CD4-positive, alpha-beta T cell (primary cell): ENCODE results near the gene ENAH. TPM values are rescaled to one million over a fixed set of nuclear protein-coding genes. Genes with fewer than 3 reads are reported as not detected.

Experiments
- ATAC-seq: fragments of 200-7000 bp; cut with Tn5 transposase; one replicate; pipeline ENCODE4 v1.10.0; 2022; ENCODE audit warnings: mild to moderate bottlenecking; ENCODE audit not compliant: poor library complexity
- CTCF ChIA-PET: fragments of 350-600 bp; sonication (Branson Sonifier 250); formaldehyde crosslinking; loops from one replicate; lab custom pipeline; 2021; ENCODE audit warnings: antibody characterized with exemption, inconsistent platforms; lab: Charles Lee
- POLR2A ChIA-PET: fragments of 350-600 bp; sonication (Branson Sonifier 250); formaldehyde crosslinking; loops from one replicate; lab custom pipeline; 2021; ENCODE audit warnings: antibody characterized with exemption, inconsistent platforms; lab: Charles Lee
- DNase-seq, 14 experiments: peaks; one replicate each; pipeline ENCODE4 v3.0.0-alpha.2; 2013 to 2020; ENCODE audit warnings: mixed read lengths in 2 of 14
- H3K27ac ChIP-seq, 2 donors: one replicate each; pipeline versions ENCODE4 v1.5.1 to v1.7.0; 2013; ENCODE audit warnings: low read length in 2 of 2, low read depth in 1 of 2, mild to moderate bottlenecking in 1 of 2
- H3K27me3 ChIP-seq, 2 experiments: 1 replicate in 1 of 2; 2 replicates in 1 of 2; pipeline versions ENCODE4 v1.6.1 to v1.7.0; 2013; ENCODE audit warnings: low read length in 2 of 2, control low read depth in 1 of 2, mild to moderate bottlenecking in 1 of 2, moderate library complexity in 1 of 2; ENCODE audit not compliant: insufficient read depth in 2 of 2, control insufficient read depth in 1 of 2
- H3K36me3 ChIP-seq: one replicate; pipeline ENCODE4 v1.6.1; 2013; ENCODE audit warnings: low read length, control low read depth; ENCODE audit not compliant: insufficient read depth
- H3K4me1 ChIP-seq: one replicate; pipeline ENCODE4 v1.6.1; 2013; ENCODE audit warnings: low read length, control low read depth; ENCODE audit not compliant: insufficient read depth
- H3K4me3 ChIP-seq: one replicate; pipeline ENCODE4 v1.5.1; 2013; ENCODE audit warnings: mild to moderate bottlenecking, low read length, moderate library complexity
- H3K9me3 ChIP-seq, 2 experiments: 1 replicate in 1 of 2; 2 replicates in 1 of 2; pipeline versions ENCODE4 v1.6.1 to v1.7.0; 2013; ENCODE audit warnings: low read length in 2 of 2, mild to moderate bottlenecking in 2 of 2, control low read depth in 1 of 2, moderate library complexity in 1 of 2; ENCODE audit not compliant: control insufficient read depth in 1 of 2, insufficient read depth in 1 of 2
- H3K27ac Mint-ChIP-seq: one replicate; pipeline ENCODE4 v1.8.0; 2020; ENCODE audit warnings: mixed read lengths
- H3K27me3 Mint-ChIP-seq: one replicate; pipeline ENCODE4 v1.8.0; 2021; ENCODE audit warnings: mixed read lengths
- H3K36me3 Mint-ChIP-seq: one replicate; pipeline ENCODE4 v1.8.0; 2021; ENCODE audit warnings: low read depth, mixed read lengths
- H3K4me1 Mint-ChIP-seq: one replicate; pipeline ENCODE4 v1.8.0; 2021; ENCODE audit warnings: low read depth, mixed read lengths
- H3K4me3 Mint-ChIP-seq: one replicate; pipeline ENCODE4 v1.8.0; 2020; ENCODE audit warnings: mild to moderate bottlenecking, mixed read lengths
- H3K9me3 Mint-ChIP-seq: one replicate; pipeline ENCODE4 v1.8.0; 2020; ENCODE audit warnings: mixed read lengths
- intact Hi-C, 2 experiments: fragments of 100-400 bp; cut with DNase I in 1 of 2; cut with micrococcal nuclease in 1 of 2; formaldehyde crosslinking; loops; one replicate each; pipeline versions ENCODE4 v1.15.1 to v1.9.0; 2023 to 2025; cut with DNase I, micrococcal nuclease
- total RNA-seq, 174 experiments: library from RNA in 2 of 174; stranded (reverse) in 2 of 174; gene quantifications; one replicate each; pipeline ENCODE4 v1.2.3 and lab custom pipeline; 2021 to 2026
- TF ChIP-seq, protein P1 (sequence below): fragments of 200-600 bp; IDR thresholded peaks from one replicate; pipeline ENCODE4 v1.8.0; 2022; ENCODE audit warnings: antibody characterized with exemption, mild to moderate bottlenecking

The ENAH gene
- total RNA-seq, 2 experiments from 2014 or later = not detected

- POLR2A ChIA-PET = no interaction called here
- H3K4me1 ChIP-seq = no peaks in the 10 kb centered on the region
- CTCF ChIA-PET = interaction anchor here (1.2 kb wide), 1 partner anchor 14 kb away, joined by 3 read pairs; no protein-coding TSS in a partner anchor
- DNase-seq (no peak), ATAC-seq (no peak)
- Mint-ChIP-seq H3K36me3 (no peaks in the 10 kb centered on the region), H3K27ac (no peak overlapping the region), H3K4me1 (peaks cover 5% of the 10 kb centered on the region), H3K4me3 (no peak overlapping the region), H3K9me3 (no peaks in the 10 kb centered on the region), H3K27me3 (peaks cover 41% of the 10 kb centered on the region)
- intact Hi-C loops = no loop called here
- no peak overlapping the region for H3K27ac ChIP-seq
- H3K36me3 ChIP-seq = no peaks in the 10 kb centered on the region
- peaks cover 0 to 5% of the 10 kb centered on the region in 2 experiments for H3K27me3 ChIP-seq
- no peak overlapping the region for H3K4me3 ChIP-seq
- H3K9me3 ChIP-seq = no peaks in the 10 kb centered on the region
- TF ChIP-seq, protein P1, sequence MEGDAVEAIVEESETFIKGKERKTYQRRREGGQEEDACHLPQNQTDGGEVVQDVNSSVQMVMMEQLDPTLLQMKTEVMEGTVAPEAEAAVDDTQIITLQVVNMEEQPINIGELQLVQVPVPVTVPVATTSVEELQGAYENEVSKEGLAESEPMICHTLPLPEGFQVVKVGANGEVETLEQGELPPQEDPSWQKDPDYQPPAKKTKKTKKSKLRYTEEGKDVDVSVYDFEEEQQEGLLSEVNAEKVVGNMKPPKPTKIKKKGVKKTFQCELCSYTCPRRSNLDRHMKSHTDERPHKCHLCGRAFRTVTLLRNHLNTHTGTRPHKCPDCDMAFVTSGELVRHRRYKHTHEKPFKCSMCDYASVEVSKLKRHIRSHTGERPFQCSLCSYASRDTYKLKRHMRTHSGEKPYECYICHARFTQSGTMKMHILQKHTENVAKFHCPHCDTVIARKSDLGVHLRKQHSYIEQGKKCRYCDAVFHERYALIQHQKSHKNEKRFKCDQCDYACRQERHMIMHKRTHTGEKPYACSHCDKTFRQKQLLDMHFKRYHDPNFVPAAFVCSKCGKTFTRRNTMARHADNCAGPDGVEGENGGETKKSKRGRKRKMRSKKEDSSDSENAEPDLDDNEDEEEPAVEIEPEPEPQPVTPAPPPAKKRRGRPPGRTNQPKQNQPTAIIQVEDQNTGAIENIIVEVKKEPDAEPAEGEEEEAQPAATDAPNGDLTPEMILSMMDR = no peak
Measured at GRCh38 chr1:225581186-225581585, 71.7 kb downstream of the ENAH start.

DNA sequence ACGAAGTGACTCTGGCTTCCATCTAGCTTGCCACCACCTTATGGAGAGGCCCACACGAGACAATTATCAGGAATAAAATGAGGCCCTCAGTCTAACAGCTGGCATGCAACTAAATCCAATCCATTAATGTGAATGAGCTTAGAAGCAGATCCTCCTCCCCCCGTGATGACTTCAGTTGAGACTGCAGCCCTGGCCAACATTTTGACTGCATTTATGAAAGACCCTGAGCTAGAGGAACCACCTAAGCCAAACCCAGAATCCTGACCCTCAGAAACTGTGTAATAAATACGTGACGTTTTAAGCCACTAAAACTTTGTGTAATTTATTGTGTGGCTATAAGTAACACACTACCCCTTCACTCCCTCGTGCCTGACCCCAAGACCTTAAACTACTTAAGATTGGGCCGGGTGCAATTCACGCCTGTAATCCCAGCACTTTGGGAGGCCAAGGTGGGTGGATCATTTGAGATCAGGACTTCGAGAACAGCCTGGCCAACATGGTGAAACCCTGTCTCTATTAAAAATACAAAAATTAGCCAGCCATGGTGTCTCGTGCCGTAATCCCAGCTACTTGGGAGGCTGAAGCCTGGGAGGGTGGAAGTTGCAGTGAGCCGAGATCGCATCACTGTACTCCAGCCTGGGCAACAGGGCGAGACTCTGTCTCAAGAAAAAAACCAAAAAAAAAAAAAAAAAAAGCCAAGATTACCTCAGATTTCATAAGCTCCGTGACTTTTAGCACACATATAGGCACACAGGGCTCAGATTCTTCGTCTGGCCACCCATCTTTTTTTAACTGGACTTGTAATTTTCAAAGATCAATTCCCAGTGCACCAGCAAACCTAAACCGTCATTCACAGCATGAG lies 72.5 kb downstream of the ENAH start:
- Mint-ChIP-seq H3K27ac (no peak overlapping the region), H3K9me3 (no peaks in the 10 kb centered on the region), H3K4me3 (no peak overlapping the region), H3K36me3 (no peaks in the 10 kb centered on the region), H3K4me1 (peaks cover 5% of the 10 kb centered on the region), H3K27me3 (peaks cover 41% of the 10 kb centered on the region)
- Histone ChIP-seq H3K9me3 (no peaks in the 10 kb centered on the region), H3K36me3 (no peaks in the 10 kb centered on the region), H3K27ac (no peak overlapping the region), H3K4me3 (no peak overlapping the region), H3K4me1 (no peaks in the 10 kb centered on the region), H3K27me3 (no peaks in the 10 kb centered on the region)
- POLR2A ChIA-PET = interaction anchor here (0.6 kb wide), 1 partner anchor 10 kb away, joined by 3 read pairs; no protein-coding TSS in a partner anchor
- DNase-seq (no peak), ATAC-seq (no peak)
- CTCF ChIA-PET = no interaction called here
- intact Hi-C loops = no loop called here
- TF ChIP-seq, protein P1 = no peak

DNA sequence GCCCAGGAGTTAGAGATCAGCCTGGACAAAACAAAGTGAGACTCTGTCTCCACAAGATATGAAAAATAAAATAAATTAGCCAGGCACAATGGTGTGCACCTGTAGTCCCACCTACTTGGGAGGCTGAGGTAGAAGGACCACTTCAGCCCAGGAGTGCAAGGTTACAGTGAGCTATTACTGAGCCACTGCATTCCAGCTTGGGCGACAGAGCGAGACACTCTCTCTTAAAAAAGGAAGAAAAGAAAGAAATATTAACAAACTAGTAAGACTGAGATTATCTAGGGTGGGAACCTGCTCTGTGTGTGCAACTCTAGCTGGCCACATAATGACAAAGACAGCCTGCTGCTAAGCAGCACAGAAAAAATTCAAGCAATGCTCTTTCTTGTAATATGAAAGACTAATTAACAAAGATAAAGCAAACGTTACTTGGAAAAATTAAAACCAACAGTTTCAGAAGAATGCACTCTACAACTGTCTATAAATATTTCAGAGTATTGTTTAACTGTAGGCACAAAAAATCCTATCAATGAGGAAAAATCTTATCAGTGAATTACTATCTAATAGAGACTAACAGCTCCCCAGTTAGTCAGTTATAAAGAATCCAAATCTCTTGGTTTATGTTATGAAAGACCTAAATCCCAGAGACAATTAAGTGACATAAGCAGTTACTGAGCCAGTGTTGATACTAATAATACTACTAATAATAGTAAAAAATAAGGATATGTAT lies 74.5 kb downstream of the ENAH start:
- no peak overlapping the region for H3K4me3 ChIP-seq
- ATAC-seq = no peak
- TF ChIP-seq, protein P1 = no peak
- no peak overlapping the region for H3K27ac Mint-ChIP-seq
- no peaks in the 10 kb centered on the region for H3K27me3 ChIP-seq
- no peaks in the 10 kb centered on the region for H3K36me3 ChIP-seq
- no peaks in the 10 kb centered on the region for H3K9me3 ChIP-seq
- no peaks in the 10 kb centered on the region for H3K36me3 Mint-ChIP-seq
- peaks cover 28% of the 10 kb centered on the region for H3K27me3 Mint-ChIP-seq
- ChIA-PET CTCF (no interaction called here), POLR2A (no interaction called here)
- no peaks in the 10 kb centered on the region for H3K9me3 Mint-ChIP-seq
- DNase-seq = no peak
- H3K4me3 Mint-ChIP-seq = no peak overlapping the region
- no peaks in the 10 kb centered on the region for H3K4me1 ChIP-seq
- peaks cover 5% of the 10 kb centered on the region for H3K4me1 Mint-ChIP-seq
- no peak overlapping the region for H3K27ac ChIP-seq
- intact Hi-C loops = no loop called here
